Measurements from ENCODE around the gene OLAH.

GRCh38 chr10:15120523-15120922 lies 76.8 kb downstream of the OLAH start:
- no peak for TF ChIP-seq CTCF (IDR thresholded peaks at IDR 0.05)
- TF ChIP-seq POLR2A (IDR thresholded peaks at IDR 0.05), result no peak
